Measurements from ENCODE around the gene HID1. TPM values are rescaled to one million over a fixed set of nuclear protein-coding genes. Genes with fewer than 3 reads are reported as not detected.

The HID1 gene
- total RNA-seq, 1 donor from 2014 or later: 2.6 TPM

GRCh38 chr17:74937064-74938051 lies 35.2 kb downstream of the HID1 start:
- H3K4me3 Mint-ChIP-seq (ENCODE audit: unreplicated experiment): no peak overlapping the region
- Histone ChIP-seq H2AFZ (ENCODE audit: low read depth, low read length) (no peak overlapping the region), H3K27ac (ENCODE audit: low read depth, low read length) (no peak overlapping the region), H3K9me3 (ENCODE audit: insufficient read depth, low read depth, low read length) (no peaks in the 10 kb centered on the region), H3K4me1 (ENCODE audit: insufficient read depth, low read length) (no peaks in the 10 kb centered on the region), H3K4me2 (ENCODE audit: low read length) (no peak overlapping the region), H3K9ac (ENCODE audit: low read length) (no peak overlapping the region), H4K20me1 (ENCODE audit: insufficient read depth, low read length) (no peaks in the 10 kb centered on the region), H3K36me3 (ENCODE audit: insufficient read depth, low read length) (no peaks in the 10 kb centered on the region), H3K27me3 (ENCODE audit: insufficient read depth, low read length) (peaks cover 51% of the 10 kb centered on the region), H3K4me3 (ENCODE audit: insufficient read depth, low read depth, low read length) (no peak overlapping the region), H3K79me2 (ENCODE audit: insufficient read depth, low read length) (no peaks in the 10 kb centered on the region)
- H3K27me3 Mint-ChIP-seq (ENCODE audit: low read depth, unreplicated experiment): peaks cover 78% of the 10 kb centered on the region
- H3K9me3 Mint-ChIP-seq (ENCODE audit: unreplicated experiment): peaks cover 3% of the 10 kb centered on the region
- H3K4me1 Mint-ChIP-seq (ENCODE audit: low read depth, unreplicated experiment): no peaks in the 10 kb centered on the region
- no peak overlapping the region for H3K27ac Mint-ChIP-seq (ENCODE audit: unreplicated experiment)
- TF ChIP-seq EZH2 (IDR thresholded peaks at IDR 0.05; ENCODE audit: insufficient read depth, low read length): no peak
- no peak for TF ChIP-seq CTCF (IDR thresholded peaks at IDR 0.05; ENCODE audit: insufficient read depth, low read depth, low read length)
- H3K36me3 Mint-ChIP-seq (ENCODE audit: low read depth, unreplicated experiment): no peaks in the 10 kb centered on the region
- DNase-seq (ENCODE audit: low read depth) (no peak), FAIRE-seq (no peak)

- H3K79me2 ChIP-seq (ENCODE audit: insufficient read depth, low read length): no peaks in the 10 kb centered on the region
- H3K9me3 ChIP-seq (ENCODE audit: insufficient read depth, low read depth, low read length): no peaks in the 10 kb centered on the region
- no peak overlapping the region for H3K4me2 ChIP-seq (ENCODE audit: low read length)
- TF ChIP-seq CTCF (IDR thresholded peaks at IDR 0.05; ENCODE audit: insufficient read depth, low read depth, low read length) (no peak), EZH2 (IDR thresholded peaks at IDR 0.05; ENCODE audit: insufficient read depth, low read length) (no peak)
- H4K20me1 ChIP-seq (ENCODE audit: insufficient read depth, low read length): no peaks in the 10 kb centered on the region
- no peak overlapping the region for H3K4me3 ChIP-seq (ENCODE audit: insufficient read depth, low read depth, low read length)
- H3K4me3 Mint-ChIP-seq (ENCODE audit: unreplicated experiment): no peak overlapping the region
- peaks cover 5% of the 10 kb centered on the region for H3K9me3 Mint-ChIP-seq (ENCODE audit: unreplicated experiment)
- H3K27me3 ChIP-seq (ENCODE audit: insufficient read depth, low read length): peaks cover 54% of the 10 kb centered on the region
- no peak overlapping the region for H3K27ac ChIP-seq (ENCODE audit: low read depth, low read length)
- no peaks in the 10 kb centered on the region for H3K36me3 Mint-ChIP-seq (ENCODE audit: low read depth, unreplicated experiment)
- no peak overlapping the region for H3K27ac Mint-ChIP-seq (ENCODE audit: unreplicated experiment)
- FAIRE-seq (no peak), DNase-seq (ENCODE audit: low read depth) (no peak)
- no peak overlapping the region for H3K9ac ChIP-seq (ENCODE audit: low read length)
- H3K27me3 Mint-ChIP-seq (ENCODE audit: low read depth, unreplicated experiment): peaks cover 77% of the 10 kb centered on the region
- no peaks in the 10 kb centered on the region for H3K4me1 Mint-ChIP-seq (ENCODE audit: low read depth, unreplicated experiment)
- H3K4me1 ChIP-seq (ENCODE audit: insufficient read depth, low read length): no peaks in the 10 kb centered on the region
- no peak overlapping the region for H2AFZ ChIP-seq (ENCODE audit: low read depth, low read length)
- H3K36me3 ChIP-seq (ENCODE audit: insufficient read depth, low read length): no peaks in the 10 kb centered on the region
These were observed 36.1 kb downstream of the HID1 start for GRCh38 chr17:74936470-74936799.
